GM11168 (cell line): ENCODE data around the gene TVP23C.
"Not testable (repeated sequence)": the region's sequence is repeated elsewhere in the genome, so short reads cannot be mapped to it uniquely, and the experiment has no call there.

Experiments used
- in situ Hi-C: fragments of 300-500 bp; cut with MboI; formaldehyde crosslinking; loops from one replicate; pipeline ENCODE4 v1.12.0; 2022; ENCODE audit warnings: low sequenced_read_pairs; ENCODE audit not compliant: unreplicated experiment

The TVP23C gene

GRCh38 chr17:15563375-15563857, at the start of gene TVP23C:
TSS of gene TVP23C (minus strand) at chr17:15563483. CDS start at chr17:15563448, 35 bp downstream.
- in situ Hi-C loops = not testable (repeated sequence)

GRCh38 chr17:15592960-15593359, 29.7 kb upstream of the TVP23C start:
- in situ Hi-C loops = not testable (repeated sequence)

GRCh38 chr17:15591986-15592385, 28.7 kb upstream of the TVP23C start:
- in situ Hi-C loops = not testable (repeated sequence)

- in situ Hi-C loops = not testable (repeated sequence)
These were observed 27.6 kb upstream of the TVP23C start for GRCh38 chr17:15590844-15591243.

- in situ Hi-C loops = not testable (repeated sequence)
These were observed 26.6 kb upstream of the TVP23C start for GRCh38 chr17:15589544-15590536.

- in situ Hi-C loops = not testable (repeated sequence)
These were observed 24.7 kb upstream of the TVP23C start for GRCh38 chr17:15588017-15588416.

GRCh38 chr17:15583313-15583712, 20.0 kb upstream of the TVP23C start:
- in situ Hi-C loops = loop anchor here (5.0 kb wide), 1 partner anchor 1401 kb away; no protein-coding TSS in a partner anchor

- in situ Hi-C loops = loop anchor here (5.0 kb wide), 1 partner anchor 1399 kb away; no protein-coding TSS in a partner anchor
These were observed 18.2 kb upstream of the TVP23C start for GRCh38 chr17:15581462-15581861.

- in situ Hi-C loops = not testable (repeated sequence)
These were observed 13.6 kb upstream of the TVP23C start for GRCh38 chr17:15576848-15577247.

GRCh38 chr17:15574660-15575059, 11.4 kb upstream of the TVP23C start:
- in situ Hi-C loops = not testable (repeated sequence)

- in situ Hi-C loops = not testable (repeated sequence)
These were observed 10.6 kb upstream of the TVP23C start for GRCh38 chr17:15573870-15574269.

GRCh38 chr17:15562613-15563374, 489 bp downstream of the TVP23C start:
- in situ Hi-C loops = not testable (repeated sequence)

- in situ Hi-C loops = not testable (repeated sequence)
These were observed 1.8 kb downstream of the TVP23C start for GRCh38 chr17:15561439-15561838.

GRCh38 chr17:15558403-15559105, 4.7 kb downstream of the TVP23C start:
- in situ Hi-C loops = not testable (repeated sequence)

- in situ Hi-C loops = not testable (repeated sequence)
These were observed 5.9 kb downstream of the TVP23C start for GRCh38 chr17:15557334-15557832.

GRCh38 chr17:15552932-15553331, 10.4 kb downstream of the TVP23C start:
- in situ Hi-C loops = not testable (repeated sequence)

- in situ Hi-C loops = not testable (repeated sequence)
These were observed 13.7 kb downstream of the TVP23C start for GRCh38 chr17:15549552-15549951.

- in situ Hi-C loops = not testable (repeated sequence)
These were observed 16.7 kb downstream of the TVP23C start for GRCh38 chr17:15546604-15547003.

- in situ Hi-C loops = not testable (repeated sequence)
These were observed 22.7 kb downstream of the TVP23C start for GRCh38 chr17:15540371-15541219.
